Measurements from ENCODE around the gene CASP9.

CASP9 gene

GRCh38 chr1:15444468-15445389 is 79.3 kb downstream of the CASP9 start:
- DNase-seq = no peak

GRCh38 chr1:15443281-15443680 is 80.7 kb downstream of the CASP9 start:
- DNase-seq = no peak

- no peak for DNase-seq
Measured at GRCh38 chr1:15442759-15443158, 81.3 kb downstream of the CASP9 start.

DNA sequence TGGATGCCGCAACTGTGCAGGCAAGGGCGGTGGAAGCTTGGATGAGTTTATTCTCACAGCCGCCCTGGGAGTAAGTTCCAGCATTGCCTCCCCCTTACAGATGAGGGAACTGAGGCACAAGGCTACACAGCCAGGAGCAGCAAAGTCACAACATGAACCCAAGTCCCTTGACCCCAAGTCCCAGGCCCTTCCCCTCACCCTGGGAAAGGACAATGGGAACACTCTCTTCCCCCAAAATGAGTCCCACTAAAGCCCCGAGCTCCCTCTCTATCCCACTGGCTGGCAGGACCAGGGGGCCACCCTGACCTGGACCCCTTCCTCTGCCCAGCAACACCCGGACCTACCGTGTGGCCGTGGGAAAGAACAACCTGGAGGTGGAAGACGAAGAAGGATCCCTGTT is 81.9 kb downstream of the CASP9 start:
- DNase-seq = no peak

Measured in NCI-H526 (cell line).